ENCODE measurements around the gene ZWILCH. TPM values are rescaled to one million over a fixed set of nuclear protein-coding genes. Genes with fewer than 3 reads are reported as not detected.

The ZWILCH gene
- total and polyA plus RNA-seq, 2 experiments from 2014 or later: 9.8 to 17.8 TPM

GRCh38 chr15:66515901-66516322, 10.8 kb downstream of the ZWILCH start:
- no peaks in the 10 kb centered on the region for H3K36me3 ChIP-seq (replicated peaks; ENCODE audit: insufficient read depth, low read depth)
- H3K9me2 ChIP-seq (replicated peaks; ENCODE audit: insufficient read depth): no peaks in the 10 kb centered on the region
- H3K4me2 ChIP-seq: no peak overlapping the region
- no peak for TF ChIP-seq EZH2 (IDR thresholded peaks at IDR 0.05; ENCODE audit: borderline replicate concordance)
- no peak for TF ChIP-seq CTCF (IDR thresholded peaks at IDR 0.05; ENCODE audit: poor library complexity)
- TF ChIP-seq EZH2phosphoT487 (IDR thresholded peaks at IDR 0.05; ENCODE audit: low read depth, severe bottlenecking, unreplicated experiment): no peak
- H4K20me1 ChIP-seq (ENCODE audit: insufficient read depth, poor library complexity, severe bottlenecking): no peaks in the 10 kb centered on the region
- H3K27ac ChIP-seq: no peak overlapping the region
- H3K27me3 ChIP-seq: no peaks in the 10 kb centered on the region
- DNase-seq (ENCODE audit: low spot score): no peak
- H3K4me3 ChIP-seq: no peak overlapping the region
- no peaks in the 10 kb centered on the region for H3K9me3 ChIP-seq (ENCODE audit: low read depth)
- H3K79me2 ChIP-seq: no peaks in the 10 kb centered on the region
- no peaks in the 10 kb centered on the region for H3K4me1 ChIP-seq (ENCODE audit: insufficient read depth)
- H2AFZ ChIP-seq: no peak overlapping the region
- WGBS (ENCODE audit: low lambda C conversion rate, missing lambda C conversion rate): 100% methylated on average over 2 of the region's 2 CpGs

GRCh38 chr15:66523926-66524325, 18.8 kb downstream of the ZWILCH start:
- WGBS (ENCODE audit: low lambda C conversion rate, missing lambda C conversion rate): 95% methylated on average over 3 of the region's 3 CpGs
- H3K27ac ChIP-seq: no peak overlapping the region
- no peaks in the 10 kb centered on the region for H3K4me1 ChIP-seq (ENCODE audit: insufficient read depth)
- no peaks in the 10 kb centered on the region for H3K36me3 ChIP-seq (replicated peaks; ENCODE audit: insufficient read depth, low read depth)
- no peak overlapping the region for H3K4me3 ChIP-seq
- H4K20me1 ChIP-seq (ENCODE audit: insufficient read depth, poor library complexity, severe bottlenecking): no peaks in the 10 kb centered on the region
- no peak for DNase-seq (ENCODE audit: low spot score)
- no peaks in the 10 kb centered on the region for H3K27me3 ChIP-seq
- no peak for TF ChIP-seq EZH2 (IDR thresholded peaks at IDR 0.05; ENCODE audit: borderline replicate concordance)
- no peak for TF ChIP-seq EZH2phosphoT487 (IDR thresholded peaks at IDR 0.05; ENCODE audit: low read depth, severe bottlenecking, unreplicated experiment)
- TF ChIP-seq CTCF (IDR thresholded peaks at IDR 0.05; ENCODE audit: poor library complexity): no peak
- no peaks in the 10 kb centered on the region for H3K79me2 ChIP-seq
- H3K4me2 ChIP-seq: no peak overlapping the region
- H3K9me2 ChIP-seq (replicated peaks; ENCODE audit: insufficient read depth): no peaks in the 10 kb centered on the region
- no peak overlapping the region for H2AFZ ChIP-seq
- no peaks in the 10 kb centered on the region for H3K9me3 ChIP-seq (ENCODE audit: low read depth)

- Histone ChIP-seq H3K36me3 (replicated peaks; ENCODE audit: insufficient read depth, low read depth) (no peaks in the 10 kb centered on the region), H3K27ac (no peak overlapping the region), H3K27me3 (no peaks in the 10 kb centered on the region), H3K79me2 (no peaks in the 10 kb centered on the region), H3K4me3 (no peak overlapping the region), H4K20me1 (ENCODE audit: insufficient read depth, poor library complexity, severe bottlenecking) (no peaks in the 10 kb centered on the region), H2AFZ (no peak overlapping the region), H3K9me2 (replicated peaks; ENCODE audit: insufficient read depth) (no peaks in the 10 kb centered on the region), H3K4me2 (no peak overlapping the region), H3K4me1 (ENCODE audit: insufficient read depth) (no peaks in the 10 kb centered on the region), H3K9me3 (ENCODE audit: low read depth) (no peaks in the 10 kb centered on the region)
- WGBS (ENCODE audit: low lambda C conversion rate, missing lambda C conversion rate): 98% methylated on average over 4 of the region's 4 CpGs
- TF ChIP-seq EZH2 (IDR thresholded peaks at IDR 0.05; ENCODE audit: borderline replicate concordance) (no peak), EZH2phosphoT487 (IDR thresholded peaks at IDR 0.05; ENCODE audit: low read depth, severe bottlenecking, unreplicated experiment) (no peak)
- no peak for DNase-seq (ENCODE audit: low spot score)
Measured at GRCh38 chr15:66524838-66525237, 19.7 kb downstream of the ZWILCH start.

GRCh38 chr15:66535056-66535455, 29.9 kb downstream of the ZWILCH start:
- Histone ChIP-seq H3K36me3 (replicated peaks; ENCODE audit: insufficient read depth, low read depth) (no peaks in the 10 kb centered on the region), H4K20me1 (ENCODE audit: insufficient read depth, poor library complexity, severe bottlenecking) (no peaks in the 10 kb centered on the region), H3K4me3 (no peak overlapping the region), H2AFZ (no peak overlapping the region), H3K4me1 (ENCODE audit: insufficient read depth) (no peaks in the 10 kb centered on the region), H3K4me2 (no peak overlapping the region), H3K9me3 (ENCODE audit: low read depth) (no peaks in the 10 kb centered on the region), H3K27ac (no peak overlapping the region), H3K9me2 (replicated peaks; ENCODE audit: insufficient read depth) (peaks cover 3% of the 10 kb centered on the region), H3K27me3 (no peaks in the 10 kb centered on the region), H3K79me2 (no peaks in the 10 kb centered on the region)
- DNase-seq (ENCODE audit: low spot score): no peak
- 95% methylated on average over 9 of the region's 9 CpGs for WGBS (ENCODE audit: low lambda C conversion rate, missing lambda C conversion rate)
- TF ChIP-seq EZH2 (IDR thresholded peaks at IDR 0.05; ENCODE audit: borderline replicate concordance) (no peak), CTCF (IDR thresholded peaks at IDR 0.05; ENCODE audit: poor library complexity) (no peak), EZH2phosphoT487 (IDR thresholded peaks at IDR 0.05; ENCODE audit: low read depth, severe bottlenecking, unreplicated experiment) (no peak)
